ENCODE results near the gene ENOX1.

DNA sequence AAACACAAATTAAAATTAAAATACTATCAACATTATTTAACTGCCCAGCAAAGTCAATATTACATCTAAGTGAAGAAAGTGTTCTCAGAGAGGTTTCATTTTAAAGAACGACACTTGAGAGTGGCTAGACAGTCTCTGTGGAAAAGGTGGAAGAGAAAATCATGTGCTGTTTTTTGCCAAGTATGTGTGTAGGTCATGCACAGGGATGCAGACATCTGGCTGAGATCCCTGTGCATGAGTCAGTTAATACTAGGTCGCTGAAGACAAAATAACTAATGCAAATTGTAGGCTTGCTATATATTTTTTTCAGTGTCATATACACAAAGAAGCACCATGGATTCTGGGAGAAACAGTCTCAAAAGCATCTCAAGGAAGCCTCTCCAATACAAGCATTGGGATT is 44.3 kb upstream of the ENOX1 start:
- TF ChIP-seq, protein P1, sequence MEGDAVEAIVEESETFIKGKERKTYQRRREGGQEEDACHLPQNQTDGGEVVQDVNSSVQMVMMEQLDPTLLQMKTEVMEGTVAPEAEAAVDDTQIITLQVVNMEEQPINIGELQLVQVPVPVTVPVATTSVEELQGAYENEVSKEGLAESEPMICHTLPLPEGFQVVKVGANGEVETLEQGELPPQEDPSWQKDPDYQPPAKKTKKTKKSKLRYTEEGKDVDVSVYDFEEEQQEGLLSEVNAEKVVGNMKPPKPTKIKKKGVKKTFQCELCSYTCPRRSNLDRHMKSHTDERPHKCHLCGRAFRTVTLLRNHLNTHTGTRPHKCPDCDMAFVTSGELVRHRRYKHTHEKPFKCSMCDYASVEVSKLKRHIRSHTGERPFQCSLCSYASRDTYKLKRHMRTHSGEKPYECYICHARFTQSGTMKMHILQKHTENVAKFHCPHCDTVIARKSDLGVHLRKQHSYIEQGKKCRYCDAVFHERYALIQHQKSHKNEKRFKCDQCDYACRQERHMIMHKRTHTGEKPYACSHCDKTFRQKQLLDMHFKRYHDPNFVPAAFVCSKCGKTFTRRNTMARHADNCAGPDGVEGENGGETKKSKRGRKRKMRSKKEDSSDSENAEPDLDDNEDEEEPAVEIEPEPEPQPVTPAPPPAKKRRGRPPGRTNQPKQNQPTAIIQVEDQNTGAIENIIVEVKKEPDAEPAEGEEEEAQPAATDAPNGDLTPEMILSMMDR (IDR thresholded peaks at IDR 0.05; ENCODE audit: low read length), result no peak
- TF ChIP-seq EZH2 (IDR thresholded peaks at IDR 0.05; ENCODE audit: borderline replicate concordance, low read length), result no peak

Data from OCI-LY1 (cell line).